BE2C (cell line): Measurements from ENCODE around the gene PRR5.

Experiments used
- DNase-seq: peaks from one replicate; pipeline ENCODE4 v3.0.0-alpha.2; 2020
- H3K27me3 ChIP-seq: fragments of 250-450 bp; sonication (Bioruptor Pico); 2 replicates; pipeline ENCODE4 v1.5.1; 2020; ENCODE audit warnings: mild to moderate bottlenecking
- H3K36me3 ChIP-seq: fragments of 250-450 bp; sonication (Bioruptor Pico); 2 replicates; pipeline ENCODE4 v1.5.1; 2020; ENCODE audit warnings: mild to moderate bottlenecking
- H3K4me1 ChIP-seq: fragments of 250-450 bp; sonication (Bioruptor Pico); 2 replicates; pipeline ENCODE4 v1.5.1; 2020
- H3K4me3 ChIP-seq: 2 replicates; pipeline ENCODE4 v1.5.1; 2011; ENCODE audit warnings: low read depth, low read length
- H3K9me3 ChIP-seq: fragments of 250-450 bp; sonication (Bioruptor Pico); 2 replicates; pipeline ENCODE4 v1.5.1; 2020
- TF ChIP-seq, protein P1 (sequence below): IDR thresholded peaks from 2 replicates; pipeline ENCODE4 v1.5.1; 2012; ENCODE audit warnings: mild to moderate bottlenecking, low read depth, low read length

The PRR5 gene

GRCh38 chr22:44780876-44781449 lies 79.0 kb downstream of the PRR5 start:
- Histone ChIP-seq H3K36me3 (no peaks in the 10 kb centered on the region), H3K4me3 (no peak overlapping the region), H3K27me3 (no peaks in the 10 kb centered on the region), H3K4me1 (no peaks in the 10 kb centered on the region), H3K9me3 (no peaks in the 10 kb centered on the region)
- TF ChIP-seq, protein P1, sequence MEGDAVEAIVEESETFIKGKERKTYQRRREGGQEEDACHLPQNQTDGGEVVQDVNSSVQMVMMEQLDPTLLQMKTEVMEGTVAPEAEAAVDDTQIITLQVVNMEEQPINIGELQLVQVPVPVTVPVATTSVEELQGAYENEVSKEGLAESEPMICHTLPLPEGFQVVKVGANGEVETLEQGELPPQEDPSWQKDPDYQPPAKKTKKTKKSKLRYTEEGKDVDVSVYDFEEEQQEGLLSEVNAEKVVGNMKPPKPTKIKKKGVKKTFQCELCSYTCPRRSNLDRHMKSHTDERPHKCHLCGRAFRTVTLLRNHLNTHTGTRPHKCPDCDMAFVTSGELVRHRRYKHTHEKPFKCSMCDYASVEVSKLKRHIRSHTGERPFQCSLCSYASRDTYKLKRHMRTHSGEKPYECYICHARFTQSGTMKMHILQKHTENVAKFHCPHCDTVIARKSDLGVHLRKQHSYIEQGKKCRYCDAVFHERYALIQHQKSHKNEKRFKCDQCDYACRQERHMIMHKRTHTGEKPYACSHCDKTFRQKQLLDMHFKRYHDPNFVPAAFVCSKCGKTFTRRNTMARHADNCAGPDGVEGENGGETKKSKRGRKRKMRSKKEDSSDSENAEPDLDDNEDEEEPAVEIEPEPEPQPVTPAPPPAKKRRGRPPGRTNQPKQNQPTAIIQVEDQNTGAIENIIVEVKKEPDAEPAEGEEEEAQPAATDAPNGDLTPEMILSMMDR = no peak
- no peak for DNase-seq

DNA sequence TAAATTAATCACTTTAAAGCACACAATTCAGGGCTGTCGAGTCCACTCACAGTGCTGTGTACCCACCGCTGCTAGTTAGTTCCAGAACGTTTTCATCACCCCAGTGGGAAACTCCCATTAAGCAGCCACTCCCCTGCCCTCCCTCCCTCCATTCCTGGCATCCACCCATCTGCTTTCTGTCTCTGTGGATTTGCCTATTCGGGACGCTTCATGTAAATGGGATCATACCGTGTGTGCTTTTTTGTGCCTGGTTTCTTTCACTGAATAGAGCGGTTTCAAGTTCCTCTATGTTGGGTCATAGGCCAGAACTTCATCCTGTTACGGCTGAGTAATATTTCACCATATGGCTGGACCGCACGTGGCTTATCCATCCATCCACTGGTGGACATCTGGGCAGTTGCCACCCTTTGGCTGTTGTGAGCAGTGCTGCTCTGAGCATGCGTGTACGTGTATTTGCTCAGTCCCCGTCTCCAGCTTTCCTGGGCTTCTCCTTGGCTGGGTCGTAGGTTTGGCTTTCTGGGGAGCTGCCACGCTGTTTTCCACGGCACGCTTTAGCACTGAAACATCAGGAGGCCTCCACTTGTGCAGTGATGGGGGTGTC lies 80.5 kb downstream of the PRR5 start:
- H3K4me1 ChIP-seq = no peaks in the 10 kb centered on the region
- H3K36me3 ChIP-seq = no peaks in the 10 kb centered on the region
- no peak for DNase-seq
- no peaks in the 10 kb centered on the region for H3K9me3 ChIP-seq
- H3K27me3 ChIP-seq = no peaks in the 10 kb centered on the region
- no peak overlapping the region for H3K4me3 ChIP-seq
- TF ChIP-seq, protein P1 = no peak

DNA sequence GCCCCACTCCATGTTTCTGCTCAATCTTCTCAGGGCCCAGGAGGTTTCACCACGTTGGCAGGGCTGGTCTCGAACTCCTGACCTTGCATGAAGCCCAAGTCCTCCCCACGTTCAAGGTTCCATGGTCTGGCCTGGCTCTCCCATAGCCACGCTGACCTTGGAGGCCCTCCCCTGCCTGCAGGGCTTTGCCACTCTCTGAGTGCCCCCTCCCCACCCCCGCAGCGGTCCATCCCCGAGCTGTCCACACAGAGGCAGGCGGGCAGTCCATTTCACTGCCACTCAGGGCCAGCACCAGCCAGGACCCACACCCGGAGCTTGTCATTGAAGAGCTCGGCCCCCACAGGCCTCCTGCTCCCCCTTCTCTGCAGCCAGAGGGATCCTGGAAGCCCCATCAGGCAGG lies 81.1 kb downstream of the PRR5 start:
- no peaks in the 10 kb centered on the region for H3K36me3 ChIP-seq
- H3K4me3 ChIP-seq = no peak overlapping the region
- no peaks in the 10 kb centered on the region for H3K27me3 ChIP-seq
- DNase-seq = no peak
- TF ChIP-seq, protein P1 = no peak
- H3K4me1 ChIP-seq = no peaks in the 10 kb centered on the region
- no peaks in the 10 kb centered on the region for H3K9me3 ChIP-seq

DNA sequence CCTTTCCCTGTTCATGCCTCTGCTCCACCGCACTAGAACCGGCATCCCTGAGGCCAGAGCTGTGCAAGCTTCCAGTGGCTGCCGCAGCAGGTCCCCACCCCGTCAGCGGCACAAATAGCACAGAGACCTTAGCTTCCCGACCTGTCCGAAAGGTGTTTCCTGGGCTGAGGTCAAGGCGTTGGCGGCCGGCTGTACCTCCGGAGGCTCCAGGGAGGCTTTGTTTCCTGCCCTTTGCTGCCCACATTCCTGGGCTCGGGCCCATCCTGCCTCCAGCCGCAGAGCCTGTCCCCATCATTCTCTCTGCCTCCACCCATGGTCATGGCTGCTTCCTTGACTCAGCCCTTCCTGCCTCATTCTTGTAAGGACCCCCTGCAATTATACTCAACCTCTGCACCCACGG lies 81.6 kb downstream of the PRR5 start:
- no peaks in the 10 kb centered on the region for H3K27me3 ChIP-seq
- H3K36me3 ChIP-seq = no peaks in the 10 kb centered on the region
- TF ChIP-seq, protein P1 = no peak
- H3K9me3 ChIP-seq = no peaks in the 10 kb centered on the region
- H3K4me1 ChIP-seq = no peaks in the 10 kb centered on the region
- no peak overlapping the region for H3K4me3 ChIP-seq
- no peak for DNase-seq

DNA sequence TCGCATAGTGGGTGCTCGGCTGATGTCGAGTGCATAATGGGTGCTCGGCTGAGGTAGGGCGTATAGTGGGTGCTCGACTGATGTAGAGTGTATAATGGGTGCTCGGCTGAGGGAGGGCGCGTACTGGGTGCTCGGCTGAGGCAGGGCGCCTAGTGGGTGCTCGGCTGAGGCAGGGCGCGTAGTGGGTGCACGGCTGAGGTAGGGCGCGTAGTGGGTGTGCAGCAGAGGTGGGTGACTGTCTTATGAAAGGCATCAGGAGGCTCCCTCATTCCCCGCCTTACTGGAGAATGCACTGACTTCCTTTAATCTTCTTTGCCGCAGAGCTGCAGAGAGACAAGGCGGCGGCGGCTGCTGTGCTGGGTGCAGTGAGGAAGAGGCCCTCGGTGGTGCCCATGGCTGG lies 84.1 kb downstream of the PRR5 start:
- no peak for DNase-seq
- Histone ChIP-seq H3K27me3 (no peaks in the 10 kb centered on the region), H3K4me1 (no peaks in the 10 kb centered on the region), H3K36me3 (no peaks in the 10 kb centered on the region), H3K9me3 (no peaks in the 10 kb centered on the region), H3K4me3 (no peak overlapping the region)
- TF ChIP-seq, protein P1 = no peak

DNA sequence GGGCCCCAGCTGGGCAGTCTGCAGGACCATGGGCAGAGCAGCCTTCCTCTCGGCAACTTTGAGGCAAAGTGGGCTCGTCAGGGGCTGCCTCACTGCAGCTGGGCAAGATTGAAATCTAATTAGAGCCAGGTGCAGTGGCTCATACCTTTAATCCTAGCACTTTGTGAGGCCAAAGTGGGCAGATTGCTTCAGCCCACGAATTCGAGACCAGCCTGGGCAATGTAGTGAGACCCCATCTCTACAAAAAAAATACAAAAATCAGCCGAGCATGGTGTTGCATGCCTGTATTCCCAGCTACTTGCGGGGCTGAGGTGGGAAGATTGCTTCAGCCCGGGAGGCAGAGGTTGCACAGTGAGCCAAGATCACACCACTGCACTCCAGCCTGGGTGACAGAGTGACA lies 84.6 kb downstream of the PRR5 start:
- H3K4me1 ChIP-seq = no peaks in the 10 kb centered on the region
- no peak overlapping the region for H3K4me3 ChIP-seq
- H3K9me3 ChIP-seq = no peaks in the 10 kb centered on the region
- no peak for DNase-seq
- no peaks in the 10 kb centered on the region for H3K36me3 ChIP-seq
- TF ChIP-seq, protein P1 = no peak
- no peaks in the 10 kb centered on the region for H3K27me3 ChIP-seq
